CD4-positive, alpha-beta T cell treated with Interleukin-21 for 1 hour (primary cell): ENCODE measurements around the gene NR2C2.
A peak's percentile ranks its signal among the peaks of the same experiment; 100 is the strongest.

Experiments used
- DNase-seq: peaks from one replicate; pipeline ENCODE4 v3.0.0-alpha.2; 2020

Gene NR2C2

GRCh38 chr3:14921811-14922705 lies 25.3 kb upstream of the NR2C2 start:
- DNase-seq: no peak

- no peak for DNase-seq
Observed at GRCh38 chr3:14922863-14923262, 24.5 kb upstream of the NR2C2 start.

GRCh38 chr3:14923476-14923875 lies 23.9 kb upstream of the NR2C2 start:
- no peak for DNase-seq

- peak; percentile 56 for DNase-seq
Observed at GRCh38 chr3:14925729-14926591, 21.4 kb upstream of the NR2C2 start.

- no peak for DNase-seq
Observed at GRCh38 chr3:14926592-14926991, 20.8 kb upstream of the NR2C2 start.

- no peak for DNase-seq
Observed at GRCh38 chr3:14927308-14927707, 20.1 kb upstream of the NR2C2 start.

- DNase-seq: no peak
Observed at GRCh38 chr3:14929310-14930074, 17.9 kb upstream of the NR2C2 start.

- no peak for DNase-seq
Observed at GRCh38 chr3:14933820-14934425, 13.5 kb upstream of the NR2C2 start.

GRCh38 chr3:14935592-14936345 lies 11.6 kb upstream of the NR2C2 start:
- DNase-seq: no peak

- no peak for DNase-seq
Observed at GRCh38 chr3:14938954-14939353, 8.4 kb upstream of the NR2C2 start.

- no peak for DNase-seq
Observed at GRCh38 chr3:14941871-14942270, 5.5 kb upstream of the NR2C2 start.

GRCh38 chr3:14943042-14943441 lies 4.3 kb upstream of the NR2C2 start:
- DNase-seq: no peak

- DNase-seq: no peak
Observed at GRCh38 chr3:14946236-14946635, 1.1 kb upstream of the NR2C2 start.

- DNase-seq: no peak
Observed at GRCh38 chr3:14946739-14947099, 664 bp upstream of the NR2C2 start.

GRCh38 chr3:14947886-14948608 lies 664 bp downstream of the NR2C2 start:
- DNase-seq: peak; percentile 97

- DNase-seq: no peak
Observed at GRCh38 chr3:14948609-14949038, 1.2 kb downstream of the NR2C2 start.

- no peak for DNase-seq
Observed at GRCh38 chr3:14949126-14949525, 1.7 kb downstream of the NR2C2 start.

- DNase-seq: no peak
Observed at GRCh38 chr3:14950274-14950673, 2.9 kb downstream of the NR2C2 start.

- no peak for DNase-seq
Observed at GRCh38 chr3:14957153-14957552, 9.8 kb downstream of the NR2C2 start.

GRCh38 chr3:14957925-14958324 lies 10.5 kb downstream of the NR2C2 start:
- no peak for DNase-seq

- peak; percentile 8 for DNase-seq
Observed at GRCh38 chr3:14959359-14959943, 12.1 kb downstream of the NR2C2 start.
